H1 (cell line): ENCODE data around the gene GEMIN7. TPM values are rescaled to one million over a fixed set of nuclear protein-coding genes. Genes with fewer than 3 reads are reported as not detected.

ENCODE experiments used
- CTCF ChIA-PET: fragments of 300-600 bp; sonication (Branson Sonifier 250); formaldehyde crosslinking; loops from one replicate; lab custom pipeline; 2021; ENCODE audit not compliant: partially characterized antibody; lab: Charles Lee
- POLR2A ChIA-PET: fragments of 300-600 bp; sonication (Branson Sonifier 250); formaldehyde crosslinking; loops from one replicate; lab custom pipeline; 2021; ENCODE audit warnings: inconsistent platforms; ENCODE audit not compliant: partially characterized antibody; lab: Charles Lee
- DNase-seq, 2 experiments: peaks; one replicate each; pipeline versions ENCODE4 v3.0.0 to v3.0.0-alpha.2; 2010 to 2022; ENCODE audit warnings: low spot score in 2 of 2, low read depth in 1 of 2, mixed read lengths in 1 of 2
- FAIRE-seq: peaks from 2 replicates; lab custom pipeline; 2011; peaks lifted over from hg19 to GRCh38; lab: Jason Lieb, UNC
- H2AFZ ChIP-seq: 2 replicates; pipeline ENCODE4 v1.8.1; 2012; ENCODE audit warnings: low read length, inconsistent platforms
- H2AK5ac ChIP-seq: 2 replicates; pipeline ENCODE4 v1.6.1; 2013; ENCODE audit warnings: low read depth, low read length
- H2BK120ac ChIP-seq: replicated peaks from 2 replicates; pipeline ENCODE3; 2013; ENCODE audit warnings: low read depth, low read length, inconsistent platforms
- H2BK12ac ChIP-seq: 2 replicates; pipeline ENCODE4 v1.6.1; 2013; ENCODE audit warnings: low read depth, low read length
- H2BK15ac ChIP-seq: 2 replicates; pipeline ENCODE4 v1.6.1; 2013; ENCODE audit warnings: low read length
- H2BK20ac ChIP-seq: 2 replicates; pipeline ENCODE4 v1.6.1; 2013; ENCODE audit warnings: low read length
- H2BK5ac ChIP-seq: 2 replicates; pipeline ENCODE4 v1.6.1; 2013; ENCODE audit warnings: low read depth, low read length
- H3K14ac ChIP-seq: 2 replicates; pipeline ENCODE4 v1.6.1; 2013; ENCODE audit warnings: inconsistent platforms; ENCODE audit not compliant: insufficient read length
- H3K18ac ChIP-seq: 2 replicates; pipeline ENCODE4 v1.6.1; 2013; ENCODE audit warnings: low read length; ENCODE audit errors: extremely low read depth
- H3K23ac ChIP-seq: 2 replicates; pipeline ENCODE4 v1.6.1; 2013; ENCODE audit warnings: inconsistent platforms; ENCODE audit not compliant: insufficient read length
- H3K23me2 ChIP-seq: 2 replicates; pipeline ENCODE4 v1.6.1; 2013; ENCODE audit warnings: low read depth, low read length
- H3K27ac ChIP-seq: 2 replicates; pipeline ENCODE4 v1.6.1; 2011; ENCODE audit warnings: low read depth, low read length, inconsistent platforms
- H3K27me3 ChIP-seq, 4 experiments: replicated peaks in 1 of 4; 1 replicate in 1 of 4; 2 replicates in 3 of 4; pipeline versions ENCODE4 v1.6.1 to v1.8.1; 2011 to 2013; ENCODE audit warnings: low read length in 3 of 4, mild to moderate bottlenecking in 3 of 4, inconsistent platforms in 2 of 4, mixed read lengths in 2 of 4, moderate library complexity in 1 of 4; ENCODE audit not compliant: control insufficient read depth in 3 of 4, insufficient read depth in 3 of 4; ENCODE audit errors: extremely low read depth in 1 of 4
- H3K36me3 ChIP-seq, 4 experiments: 2 replicates each; pipeline versions ENCODE4 v1.6.1 to v1.8.1; 2011 to 2013; ENCODE audit warnings: mild to moderate bottlenecking in 4 of 4, low read length in 3 of 4, moderate library complexity in 2 of 4, control low read depth in 1 of 4, inconsistent platforms in 1 of 4; ENCODE audit not compliant: insufficient read depth in 4 of 4, control insufficient read depth in 2 of 4
- H3K4ac ChIP-seq: replicated peaks from 2 replicates; pipeline ENCODE3; 2013; ENCODE audit warnings: low read length, low read depth, mixed read lengths, inconsistent platforms; ENCODE audit not compliant: insufficient read length
- H3K4me1 ChIP-seq, 4 experiments: replicated peaks in 1 of 4; 1 replicate in 1 of 4; 2 replicates in 3 of 4; pipeline versions ENCODE4 v1.6.1 to v1.8.1; 2011 to 2013; ENCODE audit warnings: low read length in 3 of 4, inconsistent platforms in 2 of 4, mixed read lengths in 1 of 4; ENCODE audit not compliant: insufficient read depth in 4 of 4, control insufficient read depth in 3 of 4
- H3K4me2 ChIP-seq, 2 experiments: 2 replicates each; pipeline versions ENCODE4 v1.6.1 to v1.8.1; 2011 to 2013; ENCODE audit warnings: low read depth in 2 of 2, low read length in 2 of 2, control low read depth in 1 of 2, inconsistent platforms in 1 of 2, mild to moderate bottlenecking in 1 of 2; ENCODE audit not compliant: insufficient read depth in 1 of 2
- H3K4me3 ChIP-seq, 4 experiments: fragments of 200-600, 300-600 bp in 1 of 4; sonication (generic), shearing (Covaris generic), sonication (Bioruptor Twin) in 1 of 4; 2 replicates each; pipeline versions ENCODE4 v1.5.1 to v1.8.1; 2011 to 2016; ENCODE audit warnings: low read length in 4 of 4, low read depth in 3 of 4, control low read depth in 2 of 4, inconsistent platforms in 2 of 4, mild to moderate bottlenecking in 2 of 4, mixed read lengths in 1 of 4, moderate library complexity in 1 of 4; ENCODE audit not compliant: insufficient read depth in 2 of 4; ENCODE audit errors: extremely low read depth in 1 of 4
- H3K56ac ChIP-seq: replicated peaks from 2 replicates; pipeline ENCODE3; 2013; ENCODE audit warnings: low read depth, mild to moderate bottlenecking, mixed read lengths, low read length, inconsistent platforms; ENCODE audit not compliant: insufficient read length
- H3K79me1 ChIP-seq: 2 replicates; pipeline ENCODE4 v1.6.1; 2013; ENCODE audit warnings: low read depth, low read length, control low read depth
- H3K79me2 ChIP-seq, 2 experiments: 2 replicates each; pipeline versions ENCODE4 v1.6.1 to v1.8.1; 2012 to 2013; ENCODE audit warnings: low read length in 2 of 2, mild to moderate bottlenecking in 2 of 2, inconsistent platforms in 1 of 2; ENCODE audit not compliant: insufficient read depth in 2 of 2, control insufficient read depth in 1 of 2
- H3K9ac ChIP-seq, 4 experiments: replicated peaks in 1 of 4; 1 replicate in 1 of 4; 2 replicates in 3 of 4; pipeline versions ENCODE4 v1.6.1 to v1.8.1; 2011 to 2013; ENCODE audit warnings: low read depth in 3 of 4, low read length in 3 of 4, control low read depth in 2 of 4, mild to moderate bottlenecking in 2 of 4, moderate library complexity in 2 of 4, inconsistent platforms in 1 of 4; ENCODE audit errors: extremely low read depth in 1 of 4
- H3K9me3 ChIP-seq, 2 experiments: 2 replicates each; pipeline versions ENCODE4 v1.6.1 to v1.8.1; 2012 to 2013; ENCODE audit warnings: mild to moderate bottlenecking in 2 of 2, moderate library complexity in 2 of 2, control low read depth in 1 of 2, inconsistent platforms in 1 of 2, low read depth in 1 of 2, low read length in 1 of 2, mixed read lengths in 1 of 2; ENCODE audit not compliant: insufficient read depth in 2 of 2
- H4K20me1 ChIP-seq, 2 experiments: replicated peaks in 1 of 2; 2 replicates each; pipeline versions ENCODE3 to v1.8.1; 2011 to 2013; ENCODE audit warnings: inconsistent platforms in 2 of 2, low read length in 2 of 2, mild to moderate bottlenecking in 1 of 2; ENCODE audit not compliant: insufficient read depth in 2 of 2, control insufficient read depth in 1 of 2
- H4K5ac ChIP-seq: 2 replicates; pipeline ENCODE4 v1.6.1; 2013; ENCODE audit warnings: low read length, low read depth, mixed read lengths, inconsistent platforms; ENCODE audit not compliant: insufficient read length
- H4K8ac ChIP-seq: 2 replicates; pipeline ENCODE4 v1.8.0; 2013; ENCODE audit warnings: mild to moderate bottlenecking, moderate library complexity, low read length, inconsistent platforms; ENCODE audit not compliant: insufficient read depth; ENCODE audit errors: extremely low read depth
- H4K91ac ChIP-seq: replicated peaks from 2 replicates; pipeline ENCODE3; 2013; ENCODE audit warnings: low read length, mixed read lengths, inconsistent platforms; ENCODE audit not compliant: insufficient read length
- CBX5 ChIP-seq: fragments of 300-800, 300-1000 bp; sonication (generic); IDR thresholded peaks from 2 replicates; pipeline ENCODE4 v1.7.1; 2016; ENCODE audit warnings: antibody characterized with exemption, low read length, low read depth
- CREB1 ChIP-seq: IDR thresholded peaks from 2 replicates; pipeline ENCODE4 v1.6.1; 2012; ENCODE audit warnings: inconsistent platforms
- FOSL1 ChIP-seq: IDR thresholded peaks from 2 replicates; pipeline ENCODE4 v1.6.1; 2011; ENCODE audit warnings: mild to moderate bottlenecking, low read depth, low read length, moderate library complexity; ENCODE audit not compliant: insufficient read depth
- RAD21 ChIP-seq, 2 experiments: IDR thresholded peaks in 1 of 2; conservative IDR thresholded peaks in 1 of 2; 2 replicates each; pipeline ENCODE4 v1.6.1; 2011; ENCODE audit warnings: low read depth in 2 of 2, low read length in 2 of 2, improper control_type of control experiment in 1 of 2, inconsistent platforms in 1 of 2, mild to moderate bottlenecking in 1 of 2, moderate library complexity in 1 of 2
- RFX5 ChIP-seq: IDR thresholded peaks from 2 replicates; pipeline ENCODE4 v1.6.1; 2011; ENCODE audit warnings: low read depth, low read length, improper control_type of control experiment, borderline replicate concordance
- SP2 ChIP-seq: IDR thresholded peaks from 2 replicates; pipeline ENCODE4 v1.6.1; 2012; ENCODE audit warnings: mild to moderate bottlenecking, low read length, inconsistent platforms
- YY1 ChIP-seq: IDR thresholded peaks from 2 replicates; pipeline ENCODE4 v1.6.1; 2011; ENCODE audit warnings: low read depth, mild to moderate bottlenecking, low read length
- WGBS, 2 experiments: shearing (Covaris generic) in 1 of 2; methylation state at CpG; one replicate each; pipeline versions ENCODE4 v1.1.6 to v1.1.7; 2013 to 2015; ENCODE audit warnings: low lambda C conversion rate in 2 of 2, mixed read lengths in 2 of 2, inconsistent platforms in 1 of 2, low coverage in 1 of 2, missing lambda C conversion rate in 1 of 2; ENCODE audit not compliant: insufficient replicate concordance in 2 of 2, insufficient coverage in 1 of 2, insufficient read length in 1 of 2; ENCODE audit errors: extremely low coverage in 1 of 2, missing lambda C conversion rate in 1 of 2; 5-methylcytosine and 5-hydroxymethylcytosine counted together
- polyA plus RNA-seq, 7 experiments: library from polyadenylated mRNA; depleted of rRNA in 3 of 7; stranded (reverse) in 5 of 7; unstranded in 2 of 7; fragments of >200 nt in 5 of 7; fragments of 200-250 nt in 2 of 7; gene quantifications; 1 replicate in 5 of 7; 2 replicates in 1 of 7; 4 replicates in 1 of 7; pipeline versions ENCODE4 v1.2.1 to v1.2.3, GENCODE V29; 2011 to 2013; ENCODE audit warnings: missing spikeins in 2 of 7, mixed read lengths in 2 of 7
- total RNA-seq: library from RNA; stranded (reverse); fragmentation: NEBNext Ultra II Directional; extraction: Animal tissue kit (Norgen Biotek cat#: 25700); gene quantifications from 2 replicates; pipeline ENCODE4 v1.2.1, GENCODE V29; 2021
- TF ChIP-seq, protein P1 (sequence below): IDR thresholded peaks from 2 replicates; pipeline ENCODE4 v1.6.1; 2011; ENCODE audit warnings: low read length, improper control_type of control experiment
- TF ChIP-seq, protein P2 (sequence below): IDR thresholded peaks from 2 replicates; pipeline ENCODE4 v1.6.1; 2012; ENCODE audit warnings: inconsistent platforms

Gene GEMIN7
- total and polyA plus RNA-seq, 2 of the 8 experiments (the other 6 are each of a cell fraction or from before 2014, with no cell fraction given): 48.0 to 91.6 TPM

DNA sequence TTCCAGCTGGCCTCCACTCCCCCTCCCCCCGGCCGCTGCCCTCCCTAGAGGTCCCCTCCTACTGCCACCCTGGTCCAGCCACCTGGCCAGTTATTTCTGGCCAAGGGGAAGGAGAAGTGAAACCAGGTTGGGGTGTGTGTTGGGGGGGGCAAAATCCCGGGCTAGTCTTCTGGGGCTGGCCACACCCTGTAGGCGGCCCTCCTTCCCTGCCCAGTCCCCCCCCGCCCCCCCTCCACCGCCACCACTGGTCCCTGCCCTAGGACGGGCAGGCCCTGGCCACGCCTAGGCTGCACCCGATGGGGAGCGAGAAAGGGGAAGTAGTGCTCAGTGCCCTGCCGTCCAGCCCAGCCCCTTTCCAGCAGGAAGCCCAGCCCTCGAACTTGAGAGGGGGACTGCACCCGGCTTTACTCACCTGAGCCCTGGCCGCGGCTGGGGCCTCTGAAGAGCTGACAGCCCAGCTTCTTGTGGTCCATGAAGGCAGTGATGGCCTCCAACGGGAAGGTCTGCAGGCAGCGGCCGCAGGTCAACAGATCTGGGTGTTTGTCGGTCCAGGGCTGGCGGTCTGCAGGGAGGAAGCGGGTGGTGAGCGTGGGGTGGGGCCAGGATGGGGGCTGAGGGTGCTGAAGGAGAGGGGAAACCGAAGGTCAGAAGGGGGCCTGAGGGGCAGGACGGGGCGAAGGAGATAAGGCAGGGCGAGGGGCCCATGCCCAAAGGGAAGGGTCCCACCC, 3.6 kb upstream of the GEMIN7 start:
- no peak overlapping the region for H2AK5ac ChIP-seq
- H3K27me3 ChIP-seq: no peaks in the 10 kb centered on the region
- DNase-seq (peak in 1 of 2 experiments; percentile 80), FAIRE-seq (no peak)
- H3K4me2 ChIP-seq: peak overlapping the region; percentile 93 to 99
- no peak overlapping the region for H2BK12ac ChIP-seq
- H3K36me3 ChIP-seq: peaks cover 0 to 22% (median 10%) of the 10 kb centered on the region in 4 experiments; a peak in 6 of 8 replicates
- H4K8ac ChIP-seq: no peak overlapping the region
- H2BK5ac ChIP-seq: peak overlapping the region; percentile 78; the same call in 1 of the 2 replicates
- ChIA-PET CTCF (interaction anchor here (0.7 to 2.3 kb wide), 9 partner anchors 9 to 77 kb away, joined by 3 to 12 read pairs (median 6); no protein-coding TSS in a partner anchor), POLR2A (interaction anchor here (0.6 to 8.5 kb wide), 20 partner anchors 8 to 171 kb away, joined by 3 to 230 read pairs (median 4); partner anchors contain the start of gene PPP1R37)
- H3K18ac ChIP-seq: no peak overlapping the region; the same call in 1 of the 2 replicates
- WGBS, 2 experiments: 2% methylated on average over 12 of the region's 26 CpGs; no CpG with 5 or more reads in 1 of the 2 experiments
- no peaks in the 10 kb centered on the region for H3K79me1 ChIP-seq
- H3K14ac ChIP-seq: no peak overlapping the region
- H2AFZ ChIP-seq: no peak overlapping the region
- H2BK120ac ChIP-seq: no peak overlapping the region
- H2BK20ac ChIP-seq: no peak overlapping the region
- peak overlapping the region; percentile 22 for H4K91ac ChIP-seq
- peak overlapping the region; percentile 66 to 88 (median 71) for H3K4me3 ChIP-seq
- peaks cover 17% of the 10 kb centered on the region for H3K23me2 ChIP-seq
- H3K56ac ChIP-seq: no peak overlapping the region
- no peak overlapping the region for H3K23ac ChIP-seq
- peaks cover 2 to 4% of the 10 kb centered on the region in 2 experiments for H4K20me1 ChIP-seq
- peak overlapping the region in 3 of 4 experiments; percentile 48 to 77 (median 59); a peak in 5 of 7 replicates for H3K9ac ChIP-seq
- no peaks in the 10 kb centered on the region for H3K9me3 ChIP-seq
- peaks cover 13 to 31% (median 16%) of the 10 kb centered on the region in 4 experiments; a peak in 6 of 7 replicates for H3K4me1 ChIP-seq
- no peak overlapping the region; the same call in 1 of the 2 replicates for H2BK15ac ChIP-seq
- no peak overlapping the region for H3K4ac ChIP-seq
- H3K79me2 ChIP-seq: peaks cover 0 to 12% of the 10 kb centered on the region in 2 experiments; a peak in 2 of 4 replicates
- H4K5ac ChIP-seq: no peak overlapping the region
- H3K27ac ChIP-seq: peak overlapping the region; percentile 28; the same call in 1 of the 2 replicates
- TF ChIP-seq SP2 (no peak), CBX5 (no peak), YY1 (no peak), RAD21 (IDR thresholded peaks at IDR 0.05 in 1 of 2, conservative IDR thresholded peaks at IDR 0.05 in 1 of 2; ENCODE audit: low read depth in 2 of 2, low read length in 2 of 2) (0 out of 4 replicates have a peak, but pooled peaks of 1 of the 2 experiments have one; percentile 1), CREB1 (no peak), RFX5 (no peak), FOSL1 (no peak)
- TF ChIP-seq, protein P1, sequence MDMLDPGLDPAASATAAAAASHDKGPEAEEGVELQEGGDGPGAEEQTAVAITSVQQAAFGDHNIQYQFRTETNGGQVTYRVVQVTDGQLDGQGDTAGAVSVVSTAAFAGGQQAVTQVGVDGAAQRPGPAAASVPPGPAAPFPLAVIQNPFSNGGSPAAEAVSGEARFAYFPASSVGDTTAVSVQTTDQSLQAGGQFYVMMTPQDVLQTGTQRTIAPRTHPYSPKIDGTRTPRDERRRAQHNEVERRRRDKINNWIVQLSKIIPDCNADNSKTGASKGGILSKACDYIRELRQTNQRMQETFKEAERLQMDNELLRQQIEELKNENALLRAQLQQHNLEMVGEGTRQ: no peak
- TF ChIP-seq, protein P2, sequence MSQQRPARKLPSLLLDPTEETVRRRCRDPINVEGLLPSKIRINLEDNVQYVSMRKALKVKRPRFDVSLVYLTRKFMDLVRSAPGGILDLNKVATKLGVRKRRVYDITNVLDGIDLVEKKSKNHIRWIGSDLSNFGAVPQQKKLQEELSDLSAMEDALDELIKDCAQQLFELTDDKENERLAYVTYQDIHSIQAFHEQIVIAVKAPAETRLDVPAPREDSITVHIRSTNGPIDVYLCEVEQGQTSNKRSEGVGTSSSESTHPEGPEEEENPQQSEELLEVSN: no peak
